Peyer's patch (tissue), 4 donors: Measurements from ENCODE around the gene CCDC197.

Source experiments
- CTCF ChIP-seq, 6 experiments: fragments of 450-650 bp in 4 of 6; fragments of 200-600 bp in 2 of 6; sonication (generic) in 1 of 6; IDR thresholded peaks; one replicate each; pipeline ENCODE4 v1.5.1; 2017 to 2019; ENCODE audit warnings: antibody characterized with exemption in 6 of 6, mild to moderate bottlenecking in 3 of 6, moderate library complexity in 1 of 6
- POLR2A ChIP-seq, 2 donors: fragments of 450-650 bp; IDR thresholded peaks; one replicate each; pipeline ENCODE4 v1.5.1; 2017; ENCODE audit warnings: antibody characterized with exemption in 2 of 2, mild to moderate bottlenecking in 2 of 2, moderate library complexity in 2 of 2

- TF ChIP-seq CTCF (IDR thresholded peaks at IDR 0.05) (no peak), POLR2A (IDR thresholded peaks at IDR 0.05) (no peak)
These were observed 31.1 kb upstream of the CCDC197 start for GRCh38 chr14:93965946-93966474.
